ENCODE data around the gene AFF3.

Gene AFF3

DNA sequence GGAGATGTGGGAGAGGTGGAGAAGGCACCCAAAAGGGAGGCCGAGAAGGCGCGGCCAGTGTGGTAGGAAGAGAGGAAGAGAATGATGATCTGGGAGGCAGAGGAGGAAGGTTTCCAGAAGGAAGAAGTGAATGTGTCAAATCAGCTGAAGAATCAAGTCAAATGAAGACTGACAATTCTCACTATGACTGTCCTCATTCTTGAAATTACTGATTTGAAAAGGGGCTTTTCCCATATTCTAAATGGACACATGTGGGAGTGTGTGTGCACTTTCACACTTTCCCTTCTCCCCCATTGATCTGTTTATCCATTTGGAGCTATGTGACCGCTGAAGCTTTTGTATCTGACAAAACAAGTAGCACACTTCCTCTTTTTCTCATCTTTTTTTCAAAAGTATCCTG is 6.1 kb downstream of the AFF3 start:
- no peaks in the 10 kb centered on the region for H3K9me3 ChIP-seq (ENCODE audit: low read length)
- no peak overlapping the region for H2AFZ ChIP-seq (ENCODE audit: low read length)
- H4K20me1 ChIP-seq (ENCODE audit: insufficient read depth, low read length), result no peaks in the 10 kb centered on the region
- H3K9me2 ChIP-seq (ENCODE audit: low read depth, low read length), result no peaks in the 10 kb centered on the region
- H3K4me1 ChIP-seq (ENCODE audit: insufficient read depth, low read length, severe bottlenecking), result peaks cover 65% of the 10 kb centered on the region
- H3F3A ChIP-seq (ENCODE audit: insufficient read depth, low read length), result no peaks in the 10 kb centered on the region
- no peaks in the 10 kb centered on the region for H3K27me3 ChIP-seq (ENCODE audit: insufficient read depth, low read length)
- H3K79me2 ChIP-seq (ENCODE audit: insufficient read depth, low read length), result peaks cover 98% of the 10 kb centered on the region
- H3K36me3 ChIP-seq (ENCODE audit: insufficient read depth, low read length), result peaks cover 88% of the 10 kb centered on the region
- peak overlapping the region; percentile 12; the same call in 1 of the 2 replicates for H3K4me2 ChIP-seq (ENCODE audit: low read length)
- peak overlapping the region; percentile 35 for H3K27ac ChIP-seq (ENCODE audit: low read depth, low read length, poor library complexity, severe bottlenecking)
- TF ChIP-seq, protein P1, sequence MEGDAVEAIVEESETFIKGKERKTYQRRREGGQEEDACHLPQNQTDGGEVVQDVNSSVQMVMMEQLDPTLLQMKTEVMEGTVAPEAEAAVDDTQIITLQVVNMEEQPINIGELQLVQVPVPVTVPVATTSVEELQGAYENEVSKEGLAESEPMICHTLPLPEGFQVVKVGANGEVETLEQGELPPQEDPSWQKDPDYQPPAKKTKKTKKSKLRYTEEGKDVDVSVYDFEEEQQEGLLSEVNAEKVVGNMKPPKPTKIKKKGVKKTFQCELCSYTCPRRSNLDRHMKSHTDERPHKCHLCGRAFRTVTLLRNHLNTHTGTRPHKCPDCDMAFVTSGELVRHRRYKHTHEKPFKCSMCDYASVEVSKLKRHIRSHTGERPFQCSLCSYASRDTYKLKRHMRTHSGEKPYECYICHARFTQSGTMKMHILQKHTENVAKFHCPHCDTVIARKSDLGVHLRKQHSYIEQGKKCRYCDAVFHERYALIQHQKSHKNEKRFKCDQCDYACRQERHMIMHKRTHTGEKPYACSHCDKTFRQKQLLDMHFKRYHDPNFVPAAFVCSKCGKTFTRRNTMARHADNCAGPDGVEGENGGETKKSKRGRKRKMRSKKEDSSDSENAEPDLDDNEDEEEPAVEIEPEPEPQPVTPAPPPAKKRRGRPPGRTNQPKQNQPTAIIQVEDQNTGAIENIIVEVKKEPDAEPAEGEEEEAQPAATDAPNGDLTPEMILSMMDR (IDR thresholded peaks at IDR 0.05; ENCODE audit: low read length), result no peak
- TF ChIP-seq EZH2 (IDR thresholded peaks at IDR 0.05; ENCODE audit: borderline replicate concordance, low read length), result no peak
- no peak overlapping the region for H3K9ac ChIP-seq (ENCODE audit: low read length)
- H3K4me3 ChIP-seq (ENCODE audit: low read depth, low read length, poor library complexity, severe bottlenecking), result no peak overlapping the region

DNA sequence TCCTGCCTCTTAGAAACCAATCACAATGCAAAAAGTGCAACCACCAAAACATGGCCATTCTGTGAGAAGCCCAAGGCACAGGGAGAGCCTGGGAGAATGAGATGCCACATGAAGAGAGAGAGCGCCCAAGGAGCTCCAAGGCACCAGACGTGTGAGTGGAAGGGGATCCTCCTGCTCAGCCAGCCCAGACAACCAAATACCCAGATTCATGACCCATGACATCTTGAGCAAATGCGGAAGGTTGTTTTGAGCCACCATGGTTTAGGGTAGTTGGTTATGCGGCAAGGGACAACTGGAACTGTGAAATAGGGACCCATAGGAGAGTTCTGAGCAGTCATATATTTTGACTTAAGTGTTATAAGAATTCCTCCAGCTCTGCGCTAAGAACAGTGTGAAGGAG is 7.0 kb downstream of the AFF3 start:
- peaks cover 97% of the 10 kb centered on the region for H3K79me2 ChIP-seq (ENCODE audit: insufficient read depth, low read length)
- no peaks in the 10 kb centered on the region for H4K20me1 ChIP-seq (ENCODE audit: insufficient read depth, low read length)
- no peak overlapping the region for H2AFZ ChIP-seq (ENCODE audit: low read length)
- TF ChIP-seq, protein P1 (IDR thresholded peaks at IDR 0.05; ENCODE audit: low read length), result no peak
- TF ChIP-seq EZH2 (IDR thresholded peaks at IDR 0.05; ENCODE audit: borderline replicate concordance, low read length), result no peak
- no peaks in the 10 kb centered on the region for H3K9me2 ChIP-seq (ENCODE audit: low read depth, low read length)
- no peaks in the 10 kb centered on the region for H3F3A ChIP-seq (ENCODE audit: insufficient read depth, low read length)
- no peak overlapping the region for H3K4me3 ChIP-seq (ENCODE audit: low read depth, low read length, poor library complexity, severe bottlenecking)
- peak overlapping the region; percentile 12; the same call in 1 of the 2 replicates for H3K4me2 ChIP-seq (ENCODE audit: low read length)
- no peak overlapping the region for H3K9ac ChIP-seq (ENCODE audit: low read length)
- H3K27me3 ChIP-seq (ENCODE audit: insufficient read depth, low read length), result no peaks in the 10 kb centered on the region
- peaks cover 86% of the 10 kb centered on the region for H3K36me3 ChIP-seq (ENCODE audit: insufficient read depth, low read length)
- peaks cover 72% of the 10 kb centered on the region for H3K4me1 ChIP-seq (ENCODE audit: insufficient read depth, low read length, severe bottlenecking)
- H3K27ac ChIP-seq (ENCODE audit: low read depth, low read length, poor library complexity, severe bottlenecking), result peak overlapping the region; percentile 35
- H3K9me3 ChIP-seq (ENCODE audit: low read length), result no peaks in the 10 kb centered on the region

DNA sequence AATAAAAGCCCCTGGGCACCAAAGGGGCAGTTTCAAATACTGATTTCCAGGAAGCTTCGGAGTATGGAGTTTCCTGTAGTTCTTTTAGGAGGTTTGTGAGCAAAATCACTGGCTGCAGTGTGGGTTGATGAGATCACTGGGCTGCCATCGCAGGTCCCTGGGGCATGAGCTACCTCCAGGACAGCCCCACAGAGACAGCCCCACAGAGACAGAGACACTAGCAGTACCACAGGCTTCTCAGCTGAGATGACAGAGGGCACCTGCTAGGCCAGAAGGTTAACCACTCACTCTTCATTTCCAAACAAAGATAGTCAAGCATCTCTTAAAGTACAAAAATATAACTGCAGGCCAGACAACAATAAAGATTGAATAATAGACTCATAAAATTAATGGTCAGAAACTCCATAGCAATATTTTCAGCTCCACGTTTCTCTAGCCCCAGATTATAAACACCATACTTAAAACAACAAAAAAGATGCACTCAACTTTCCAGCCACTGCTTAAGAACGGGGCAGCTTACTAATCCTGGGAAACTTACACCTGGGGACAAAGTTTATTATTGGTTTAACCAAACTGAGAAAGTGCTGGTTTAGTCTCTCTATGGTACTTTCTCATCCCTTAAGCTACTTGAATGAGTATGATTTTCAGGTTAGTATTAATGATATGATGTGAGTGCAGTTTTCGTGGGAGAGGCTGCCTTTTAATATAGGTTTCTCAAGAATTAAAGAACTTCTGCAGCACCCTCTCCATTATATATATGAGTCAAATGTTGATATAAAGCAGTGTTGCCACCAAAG is 11.6 kb downstream of the AFF3 start:
- Histone ChIP-seq H3F3A (ENCODE audit: insufficient read depth, low read length) (no peaks in the 10 kb centered on the region), H3K9me3 (ENCODE audit: low read length) (no peaks in the 10 kb centered on the region), H3K27me3 (ENCODE audit: insufficient read depth, low read length) (no peaks in the 10 kb centered on the region), H4K20me1 (ENCODE audit: insufficient read depth, low read length) (no peaks in the 10 kb centered on the region), H3K9ac (ENCODE audit: low read length) (no peak overlapping the region), H2AFZ (ENCODE audit: low read length) (no peak overlapping the region), H3K4me1 (ENCODE audit: insufficient read depth, low read length, severe bottlenecking) (peaks cover 26% of the 10 kb centered on the region), H3K36me3 (ENCODE audit: insufficient read depth, low read length) (peaks cover 89% of the 10 kb centered on the region), H3K4me2 (ENCODE audit: low read length) (no peak overlapping the region), H3K9me2 (ENCODE audit: low read depth, low read length) (no peaks in the 10 kb centered on the region), H3K79me2 (ENCODE audit: insufficient read depth, low read length) (peaks cover 92% of the 10 kb centered on the region), H3K27ac (ENCODE audit: low read depth, low read length, poor library complexity, severe bottlenecking) (peak overlapping the region; percentile 2), H3K4me3 (ENCODE audit: low read depth, low read length, poor library complexity, severe bottlenecking) (no peak overlapping the region)
- no peak for TF ChIP-seq EZH2 (IDR thresholded peaks at IDR 0.05; ENCODE audit: borderline replicate concordance, low read length)
- TF ChIP-seq, protein P1 (IDR thresholded peaks at IDR 0.05; ENCODE audit: low read length), result no peak

Data from OCI-LY1 (cell line).